ENCODE results near the gene U2AF1.
"Not testable (repeated sequence)": the region's sequence is repeated elsewhere in the genome, so short reads cannot be mapped to it uniquely, and the experiment has no call there.

The U2AF1 gene

GRCh38 chr21:43076023-43076637, 31.2 kb downstream of the U2AF1 start:
- DNase-seq = not testable (repeated sequence)

GRCh38 chr21:43075170-43076022, 32.0 kb downstream of the U2AF1 start, which contains the start of gene CBS:
Gene CBS, minus strand, starts transcription at chr21:43075835. Its CDS starts 3,642 bp downstream, at chr21:43072193.
- DNase-seq = not testable (repeated sequence)

GRCh38 chr21:43074401-43075169, 32.8 kb downstream of the U2AF1 start:
- not testable (repeated sequence) for DNase-seq

- not testable (repeated sequence) for DNase-seq
Measured at GRCh38 chr21:43072742-43073141, 34.6 kb downstream of the U2AF1 start.

GRCh38 chr21:43069682-43070081, 37.7 kb downstream of the U2AF1 start:
- DNase-seq = not testable (repeated sequence)

- DNase-seq = not testable (repeated sequence)
Measured at GRCh38 chr21:43068065-43068464, 39.3 kb downstream of the U2AF1 start.

GRCh38 chr21:43066690-43067089, 40.7 kb downstream of the U2AF1 start:
- not testable (repeated sequence) for DNase-seq

- DNase-seq = not testable (repeated sequence)
Measured at GRCh38 chr21:43065991-43066390, 41.4 kb downstream of the U2AF1 start.

GRCh38 chr21:43064265-43064917, 43.0 kb downstream of the U2AF1 start:
- not testable (repeated sequence) for DNase-seq

- DNase-seq = not testable (repeated sequence)
Measured at GRCh38 chr21:43062955-43063664, 44.3 kb downstream of the U2AF1 start.

GRCh38 chr21:43053112-43053511, 54.3 kb downstream of the U2AF1 start:
- DNase-seq = not testable (repeated sequence)

GRCh38 chr21:43045876-43046821, 61.2 kb downstream of the U2AF1 start:
- not testable (repeated sequence) for DNase-seq

- DNase-seq = not testable (repeated sequence)
Measured at GRCh38 chr21:43045165-43045875, 62.0 kb downstream of the U2AF1 start.

- not testable (repeated sequence) for DNase-seq
Measured at GRCh38 chr21:43044547-43044946, 62.8 kb downstream of the U2AF1 start.

- not testable (repeated sequence) for DNase-seq
Measured at GRCh38 chr21:43043291-43043690, 64.1 kb downstream of the U2AF1 start.
